Trophoblast cell (in vitro differentiated cells and primary cell): ENCODE results near the gene ADO.

ENCODE experiments used
- DNase-seq, 2 donors: peaks; one replicate each; pipeline ENCODE4 v3.0.0-alpha.2; 2016
- H2AFZ ChIP-seq: 2 replicates; pipeline ENCODE4 v1.6.1; 2013; ENCODE audit warnings: low read length, moderate library complexity, mild to moderate bottlenecking; ENCODE audit not compliant: insufficient read depth, poor library complexity
- H2AK5ac ChIP-seq: 2 replicates; pipeline ENCODE4 v1.6.1; 2013; ENCODE audit warnings: mild to moderate bottlenecking, low read length
- H2BK120ac ChIP-seq: 2 replicates; pipeline ENCODE4 v1.6.1; 2013; ENCODE audit warnings: low read length, mild to moderate bottlenecking, moderate library complexity; ENCODE audit not compliant: insufficient read depth, poor library complexity
- H2BK12ac ChIP-seq: 2 replicates; pipeline ENCODE4 v1.6.1; 2013; ENCODE audit warnings: mild to moderate bottlenecking, low read length, moderate library complexity
- H2BK5ac ChIP-seq: 2 replicates; pipeline ENCODE4 v1.6.1; 2013; ENCODE audit warnings: low read length, low read depth, moderate library complexity, mild to moderate bottlenecking; ENCODE audit not compliant: poor library complexity
- H3K14ac ChIP-seq: 2 replicates; pipeline ENCODE4 v1.6.1; 2013; ENCODE audit warnings: mild to moderate bottlenecking, low read length
- H3K18ac ChIP-seq: 2 replicates; pipeline ENCODE4 v1.6.1; 2013; ENCODE audit warnings: mild to moderate bottlenecking, low read length
- H3K23ac ChIP-seq: 2 replicates; pipeline ENCODE4 v1.6.1; 2013; ENCODE audit warnings: low read length
- H3K27ac ChIP-seq: 2 replicates; pipeline ENCODE4 v1.5.1; 2013; ENCODE audit warnings: low read depth, mild to moderate bottlenecking, inconsistent platforms, low read length, moderate library complexity
- H3K27me3 ChIP-seq: 2 replicates; pipeline ENCODE4 v1.6.1; 2013; ENCODE audit warnings: inconsistent platforms, mild to moderate bottlenecking, low read length, moderate library complexity; ENCODE audit not compliant: insufficient read depth
- H3K36me3 ChIP-seq, 2 experiments: 1 replicate in 1 of 2; 2 replicates in 1 of 2; pipeline ENCODE4 v1.6.1; 2013; ENCODE audit warnings: low read length in 2 of 2, mild to moderate bottlenecking in 2 of 2, moderate library complexity in 1 of 2; ENCODE audit not compliant: insufficient read depth in 2 of 2, control insufficient read depth in 1 of 2
- H3K4ac ChIP-seq: 2 replicates; pipeline ENCODE4 v1.6.1; 2013; ENCODE audit warnings: low read depth, mild to moderate bottlenecking, low read length, moderate library complexity
- H3K4me1 ChIP-seq, 2 experiments: 1 replicate in 1 of 2; 2 replicates in 1 of 2; pipeline ENCODE4 v1.6.1; 2013; ENCODE audit warnings: low read length in 2 of 2, mild to moderate bottlenecking in 2 of 2, moderate library complexity in 1 of 2; ENCODE audit not compliant: insufficient read depth in 2 of 2, control insufficient read depth in 1 of 2
- H3K4me2 ChIP-seq: 2 replicates; pipeline ENCODE4 v1.6.1; 2013; ENCODE audit warnings: inconsistent platforms, mild to moderate bottlenecking, low read length, moderate library complexity
- H3K4me3 ChIP-seq: 2 replicates; pipeline ENCODE4 v1.5.1; 2013; ENCODE audit warnings: mild to moderate bottlenecking, low read depth, low read length, inconsistent platforms
- H3K79me1 ChIP-seq: one replicate; pipeline ENCODE4 v1.6.1; 2013; ENCODE audit warnings: low read length
- H3K79me2 ChIP-seq: 2 replicates; pipeline ENCODE4 v1.6.1; 2013; ENCODE audit warnings: low read length, mild to moderate bottlenecking; ENCODE audit not compliant: control insufficient read depth, insufficient read depth, poor library complexity
- H3K9ac ChIP-seq: 2 replicates; pipeline ENCODE4 v1.6.1; 2013; ENCODE audit warnings: mild to moderate bottlenecking, low read length
- H3K9me3 ChIP-seq: 2 replicates; pipeline ENCODE4 v1.6.1; 2013; ENCODE audit warnings: low read depth, mild to moderate bottlenecking, control low read depth, inconsistent platforms, low read length; ENCODE audit not compliant: insufficient read depth
- H4K12ac ChIP-seq: 2 replicates; pipeline ENCODE4 v1.6.1; 2013; ENCODE audit warnings: low read depth, mild to moderate bottlenecking, low read length, moderate library complexity
- H4K8ac ChIP-seq: 2 replicates; pipeline ENCODE4 v1.6.1; 2013; ENCODE audit warnings: low read depth, mild to moderate bottlenecking, low read length, moderate library complexity
- H4K91ac ChIP-seq: one replicate; pipeline ENCODE4 v1.6.1; 2013; ENCODE audit warnings: low read depth, mild to moderate bottlenecking, low read length, moderate library complexity
- WGBS: extraction: QIAGEN DNeasy Blood & Tissue Kit; methylation state at CpG from one replicate; pipeline ENCODE4 v1.1.7; 2013; ENCODE audit warnings: missing lambda C conversion rate; ENCODE audit not compliant: insufficient read length, insufficient coverage; ENCODE audit errors: extremely low coverage; 5-methylcytosine and 5-hydroxymethylcytosine counted together

Gene ADO

DNA sequence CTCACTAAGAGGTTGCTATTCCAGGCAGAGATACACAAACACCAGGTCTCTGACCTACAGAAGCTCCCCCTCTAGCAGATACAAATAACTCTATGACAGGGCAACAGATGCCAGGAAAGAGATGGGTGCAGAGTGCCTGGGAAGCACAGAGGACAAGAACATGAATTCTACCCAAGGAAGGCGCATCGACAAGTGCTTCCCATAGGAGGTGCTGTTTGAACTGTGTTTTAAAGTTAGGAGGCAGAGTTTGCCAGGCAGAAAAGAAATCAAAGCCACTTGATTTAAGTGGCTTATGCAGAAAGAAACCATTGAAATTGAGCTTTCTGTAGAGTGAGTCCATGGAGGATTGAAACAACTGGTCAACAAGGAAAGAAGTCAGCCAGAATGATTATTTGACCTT, 46.9 kb downstream of the ADO start:
- Histone ChIP-seq H3K4me1 (no peaks in the 10 kb centered on the region), H3K79me1 (no peaks in the 10 kb centered on the region)

DNA sequence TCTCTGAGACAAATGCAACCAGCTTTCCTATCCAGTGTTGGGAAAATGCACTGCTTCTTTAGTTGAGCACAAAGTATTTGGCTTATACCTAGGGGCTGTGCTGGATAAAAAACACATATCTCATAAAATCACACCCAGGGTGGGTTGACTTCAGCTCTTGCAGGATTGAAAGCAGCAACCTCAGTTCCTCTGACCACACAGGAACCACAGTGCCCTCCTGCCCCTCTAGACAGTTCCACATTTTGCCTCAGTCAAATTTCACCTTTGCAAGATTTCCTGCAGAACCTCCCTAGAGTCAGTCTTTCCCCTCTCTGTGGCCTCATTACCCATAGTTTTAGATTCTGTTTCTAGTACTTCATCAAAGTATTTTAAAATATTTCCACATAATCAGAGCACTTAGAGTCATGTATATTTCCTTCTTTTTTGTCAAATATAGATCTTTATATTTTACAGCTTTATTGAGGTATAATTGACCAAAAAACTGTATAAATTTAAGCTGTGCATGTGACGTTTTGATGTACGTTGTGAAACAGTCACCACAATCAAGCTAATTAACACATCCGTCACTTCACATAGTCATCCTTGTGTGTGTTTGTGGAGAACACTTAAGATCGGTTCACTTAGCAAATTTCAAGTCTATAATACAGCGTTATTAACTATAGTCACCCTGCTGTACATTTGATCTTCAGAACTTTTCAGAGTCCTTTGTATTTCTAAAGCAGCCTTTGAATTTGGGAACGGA, 48.6 kb downstream of the ADO start:
- H3K4ac ChIP-seq: no peak overlapping the region
- H4K91ac ChIP-seq: no peak overlapping the region
- no peak overlapping the region for H3K27ac ChIP-seq
- H3K27me3 ChIP-seq: no peaks in the 10 kb centered on the region
- H4K12ac ChIP-seq: no peak overlapping the region
- DNase-seq: no peak
- no peak overlapping the region for H2BK120ac ChIP-seq
- H2AK5ac ChIP-seq: no peak overlapping the region
- H3K14ac ChIP-seq: no peak overlapping the region
- H3K9ac ChIP-seq: no peak overlapping the region
- H3K79me2 ChIP-seq: no peaks in the 10 kb centered on the region
- no peak overlapping the region for H3K4me3 ChIP-seq
- no peak overlapping the region for H3K23ac ChIP-seq
- H4K8ac ChIP-seq: no peak overlapping the region
- H2BK5ac ChIP-seq: no peak overlapping the region
- no peaks in the 10 kb centered on the region for H3K4me1 ChIP-seq
- no peaks in the 10 kb centered on the region for H3K79me1 ChIP-seq
- no peak overlapping the region for H2BK12ac ChIP-seq
- H3K36me3 ChIP-seq: no peaks in the 10 kb centered on the region
- H2AFZ ChIP-seq: no peak overlapping the region
- WGBS: no CpG with 5 or more reads among the region's 6 CpGs
- H3K18ac ChIP-seq: no peak overlapping the region
- no peak overlapping the region for H3K4me2 ChIP-seq
- no peaks in the 10 kb centered on the region for H3K9me3 ChIP-seq

More for the DNA sequence above, 46.9 kb downstream of the ADO start:
- H4K12ac ChIP-seq: no peak overlapping the region
- H3K4me3 ChIP-seq: no peak overlapping the region
- no peak overlapping the region for H2BK5ac ChIP-seq
- no peak overlapping the region for H4K8ac ChIP-seq
- peak in 1 of 2 donors; percentile 12 for DNase-seq
- no peak overlapping the region for H3K4me2 ChIP-seq
- no peak overlapping the region for H3K9ac ChIP-seq
- no CpG with 5 or more reads among the region's 2 CpGs for WGBS
- H3K27ac ChIP-seq: no peak overlapping the region
- H3K27me3 ChIP-seq: no peaks in the 10 kb centered on the region
- no peak overlapping the region for H4K91ac ChIP-seq
- no peaks in the 10 kb centered on the region for H3K79me2 ChIP-seq
- no peak overlapping the region for H3K18ac ChIP-seq
- no peak overlapping the region for H2AFZ ChIP-seq
- no peak overlapping the region for H2BK12ac ChIP-seq
- H3K9me3 ChIP-seq: no peaks in the 10 kb centered on the region
- H2BK120ac ChIP-seq: no peak overlapping the region
- no peaks in the 10 kb centered on the region for H3K36me3 ChIP-seq
- H3K14ac ChIP-seq: no peak overlapping the region
- no peak overlapping the region for H3K23ac ChIP-seq
- H2AK5ac ChIP-seq: no peak overlapping the region
- H3K4ac ChIP-seq: no peak overlapping the region

DNA sequence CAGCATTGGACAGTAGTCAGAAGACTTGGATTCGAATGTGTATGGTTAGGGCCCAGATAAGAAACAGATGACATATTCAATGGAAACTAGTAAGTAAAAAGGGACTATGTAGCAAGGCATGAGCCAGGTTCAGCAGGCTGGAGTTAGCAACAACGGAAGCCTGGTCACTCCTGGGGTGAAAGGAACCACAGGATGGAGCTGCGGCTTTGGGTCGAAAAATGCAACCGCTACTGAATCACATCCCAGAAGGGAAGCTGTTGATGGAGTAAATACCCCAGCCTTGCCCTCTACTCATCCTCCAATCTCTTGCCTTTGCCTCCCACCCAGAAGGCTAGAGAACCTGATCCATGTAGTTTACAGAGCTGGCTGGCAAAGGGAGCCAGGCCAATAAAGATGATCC, 49.2 kb downstream of the ADO start:
- Histone ChIP-seq H4K12ac (no peak overlapping the region), H3K4me2 (no peak overlapping the region), H3K27me3 (no peaks in the 10 kb centered on the region), H4K91ac (no peak overlapping the region), H2AK5ac (no peak overlapping the region), H3K79me1 (no peaks in the 10 kb centered on the region), H3K9ac (no peak overlapping the region), H3K9me3 (no peaks in the 10 kb centered on the region), H3K14ac (no peak overlapping the region), H2BK12ac (no peak overlapping the region), H3K4me3 (no peak overlapping the region), H2AFZ (no peak overlapping the region), H3K36me3 (no peaks in the 10 kb centered on the region), H2BK5ac (no peak overlapping the region), H3K27ac (no peak overlapping the region), H3K4me1 (no peaks in the 10 kb centered on the region), H2BK120ac (no peak overlapping the region), H3K18ac (no peak overlapping the region), H3K4ac (no peak overlapping the region), H4K8ac (no peak overlapping the region), H3K79me2 (no peaks in the 10 kb centered on the region), H3K23ac (no peak overlapping the region)
- DNase-seq: no peak
- WGBS: no CpG with 5 or more reads among the region's 5 CpGs

DNA sequence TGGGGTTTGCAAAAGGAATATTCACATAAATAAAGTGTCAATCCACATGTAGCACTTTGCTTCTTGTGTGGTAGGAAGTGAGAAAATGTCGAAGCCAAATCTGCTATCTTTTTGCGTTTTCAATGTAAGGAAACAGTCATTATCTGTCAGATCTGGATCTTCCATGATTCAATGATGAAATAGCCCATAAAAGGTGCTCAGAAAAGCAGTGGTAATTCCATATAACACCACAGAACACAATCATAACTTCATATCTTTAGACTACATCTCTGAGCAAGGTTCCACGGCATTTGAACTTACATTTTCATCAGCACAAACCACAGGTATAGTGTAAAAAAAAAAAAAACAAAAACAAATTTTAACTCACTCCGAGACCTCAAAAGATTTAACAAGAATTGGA, 51.5 kb downstream of the ADO start:
- no peaks in the 10 kb centered on the region for H3K4me1 ChIP-seq
- no peak overlapping the region for H4K91ac ChIP-seq
- H3K27me3 ChIP-seq: no peaks in the 10 kb centered on the region
- no peak overlapping the region for H3K23ac ChIP-seq
- H4K8ac ChIP-seq: no peak overlapping the region
- H3K4me2 ChIP-seq: no peak overlapping the region
- DNase-seq: no peak
- H3K79me2 ChIP-seq: no peaks in the 10 kb centered on the region
- no peak overlapping the region for H3K4me3 ChIP-seq
- H2BK12ac ChIP-seq: no peak overlapping the region
- H4K12ac ChIP-seq: no peak overlapping the region
- H2AFZ ChIP-seq: no peak overlapping the region
- no peaks in the 10 kb centered on the region for H3K79me1 ChIP-seq
- no peaks in the 10 kb centered on the region for H3K36me3 ChIP-seq
- H3K9ac ChIP-seq: no peak overlapping the region
- no peak overlapping the region for H3K4ac ChIP-seq
- H3K9me3 ChIP-seq: no peaks in the 10 kb centered on the region
- no peak overlapping the region for H3K27ac ChIP-seq
- no peak overlapping the region for H2BK5ac ChIP-seq
- no peak overlapping the region for H3K14ac ChIP-seq
- H2BK120ac ChIP-seq: no peak overlapping the region
- H3K18ac ChIP-seq: no peak overlapping the region
- H2AK5ac ChIP-seq: no peak overlapping the region
- no CpG with 5 or more reads among the region's 4 CpGs for WGBS
